Stomach (tissue), 9 donors: Measurements from ENCODE around the gene ZPBP2. TPM values are rescaled to one million over a fixed set of nuclear protein-coding genes. Genes with fewer than 3 reads are reported as not detected.
"Not testable (repeated sequence)": the region's sequence is repeated elsewhere in the genome, so short reads cannot be mapped to it uniquely, and the experiment has no call there.

Source experiments
- DNase-seq, 2 donors: peaks; one replicate each; pipeline versions ENCODE4 v3.0.0 to v3.0.0-alpha.2; 2013 to 2019
- H3K27ac ChIP-seq, 5 donors: fragments of 200-600 bp in 4 of 5; sonication (generic) in 4 of 5; one replicate each; pipeline ENCODE4 v1.5.1; 2013 to 2019; ENCODE audit warnings: mild to moderate bottlenecking in 1 of 5, moderate library complexity in 1 of 5
- H3K27me3 ChIP-seq, 3 donors: fragments of 200-600 bp; sonication (generic); one replicate each; pipeline ENCODE4 v1.5.1; 2017 to 2019; ENCODE audit warnings: mixed run types in 1 of 3
- H3K36me3 ChIP-seq, 4 donors: fragments of 200-600 bp; sonication (generic); 1 replicate in 3 of 4; 2 replicates in 1 of 4; pipeline ENCODE4 v1.5.1; 2016 to 2019
- H3K4me1 ChIP-seq, 4 donors: fragments of 200-600 bp; sonication (generic); one replicate each; pipeline ENCODE4 v1.5.1; 2016 to 2019
- H3K4me3 ChIP-seq, 4 donors: fragments of 200-600 bp; sonication (generic) in 3 of 4; one replicate each; pipeline ENCODE4 v1.5.1; 2016 to 2019; ENCODE audit warnings: mild to moderate bottlenecking in 1 of 4
- H3K9me3 ChIP-seq, 4 donors: fragments of 200-600 bp; sonication (generic); one replicate each; pipeline ENCODE4 v1.5.1; 2016 to 2019
- EP300 ChIP-seq: sonication (generic); formaldehyde crosslinking; IDR thresholded peaks from one replicate; pipeline ENCODE4 v1.6.1; 2017; ENCODE audit warnings: antibody characterized with exemption
- POLR2A ChIP-seq, 4 donors: fragments of 450-650 bp; IDR thresholded peaks; one replicate each; pipeline ENCODE4 v1.6.1; 2016; ENCODE audit warnings: antibody characterized with exemption in 4 of 4, control low read depth in 2 of 4, mild to moderate bottlenecking in 1 of 4, moderate library complexity in 1 of 4
- POLR2AphosphoS5 ChIP-seq, 3 donors: sonication (generic); formaldehyde crosslinking; IDR thresholded peaks; one replicate each; pipeline ENCODE4 v1.6.1; 2016; ENCODE audit warnings: antibody characterized with exemption in 3 of 3
- WGBS, 5 donors: extraction: QIAGEN DNeasy Blood & Tissue Kit in 3 of 5; methylation state at CpG; one replicate each; pipeline versions ENCODE4 v1.1.5 to v1.1.7; 2013 to 2018; 5-methylcytosine and 5-hydroxymethylcytosine counted together
- intact Hi-C: fragments of 100-400 bp; cut with DNase I; formaldehyde crosslinking; loops from one replicate; pipeline ENCODE4 v1.15.1; 2023; ENCODE audit warnings: low total_unique reads
- polyA plus RNA-seq, 3 donors: library from polyadenylated mRNA; stranded (reverse); fragments of 200-250 nt; gene quantifications; one replicate each; pipeline ENCODE4 v1.2.3, GENCODE V29; 2013
- total RNA-seq, 5 donors: library from RNA; depleted of rRNA; stranded (reverse); fragments of >200 nt; gene quantifications; one replicate each; pipeline versions ENCODE4 v1.1.0 to v1.2.3, GENCODE V29; 2014 to 2016
- TF ChIP-seq, protein P1 (sequence below), 7 experiments: fragments of 450-650 bp in 4 of 7; fragments of 200-600 bp in 3 of 7; sonication (generic) in 3 of 7; IDR thresholded peaks; one replicate each; pipeline ENCODE4 v1.5.1; 2016 to 2019; ENCODE audit warnings: antibody characterized with exemption in 7 of 7, control low read depth in 2 of 7, mild to moderate bottlenecking in 1 of 7
- donor health status: healthy with polysubstance abuse.
- donor health status: Bipolar disorder and iron deficiency.
- donor health status: healthy.

ZPBP2 gene
- total and polyA plus RNA-seq, 8 donors = not detected

- TF ChIP-seq POLR2AphosphoS5 (IDR thresholded peaks at IDR 0.05) (no peak), EP300 (no peak), POLR2A (IDR thresholded peaks at IDR 0.05) (no peak)
- TF ChIP-seq, protein P1, sequence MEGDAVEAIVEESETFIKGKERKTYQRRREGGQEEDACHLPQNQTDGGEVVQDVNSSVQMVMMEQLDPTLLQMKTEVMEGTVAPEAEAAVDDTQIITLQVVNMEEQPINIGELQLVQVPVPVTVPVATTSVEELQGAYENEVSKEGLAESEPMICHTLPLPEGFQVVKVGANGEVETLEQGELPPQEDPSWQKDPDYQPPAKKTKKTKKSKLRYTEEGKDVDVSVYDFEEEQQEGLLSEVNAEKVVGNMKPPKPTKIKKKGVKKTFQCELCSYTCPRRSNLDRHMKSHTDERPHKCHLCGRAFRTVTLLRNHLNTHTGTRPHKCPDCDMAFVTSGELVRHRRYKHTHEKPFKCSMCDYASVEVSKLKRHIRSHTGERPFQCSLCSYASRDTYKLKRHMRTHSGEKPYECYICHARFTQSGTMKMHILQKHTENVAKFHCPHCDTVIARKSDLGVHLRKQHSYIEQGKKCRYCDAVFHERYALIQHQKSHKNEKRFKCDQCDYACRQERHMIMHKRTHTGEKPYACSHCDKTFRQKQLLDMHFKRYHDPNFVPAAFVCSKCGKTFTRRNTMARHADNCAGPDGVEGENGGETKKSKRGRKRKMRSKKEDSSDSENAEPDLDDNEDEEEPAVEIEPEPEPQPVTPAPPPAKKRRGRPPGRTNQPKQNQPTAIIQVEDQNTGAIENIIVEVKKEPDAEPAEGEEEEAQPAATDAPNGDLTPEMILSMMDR (IDR thresholded peaks at IDR 0.05) = no peak
- H3K4me1 ChIP-seq = peaks cover 0 to 9% (median 0%) of the 10 kb centered on the region in 4 donors
- 53 to 62% (median 59%) methylated on average over 4 of the region's 4 CpGs for WGBS, 5 donors
- peak in 1 of 2 donors; percentile 34 for DNase-seq
- no peaks in the 10 kb centered on the region for H3K36me3 ChIP-seq
- peaks cover 0 to 32% (median 0%) of the 10 kb centered on the region in 3 donors for H3K27me3 ChIP-seq
- no peak overlapping the region for H3K27ac ChIP-seq
- no peak overlapping the region for H3K4me3 ChIP-seq
- intact Hi-C loops = no loop called here
- H3K9me3 ChIP-seq = no peaks in the 10 kb centered on the region
These were observed 19.4 kb upstream of the ZPBP2 start for GRCh38 chr17:39848600-39848999.

DNA sequence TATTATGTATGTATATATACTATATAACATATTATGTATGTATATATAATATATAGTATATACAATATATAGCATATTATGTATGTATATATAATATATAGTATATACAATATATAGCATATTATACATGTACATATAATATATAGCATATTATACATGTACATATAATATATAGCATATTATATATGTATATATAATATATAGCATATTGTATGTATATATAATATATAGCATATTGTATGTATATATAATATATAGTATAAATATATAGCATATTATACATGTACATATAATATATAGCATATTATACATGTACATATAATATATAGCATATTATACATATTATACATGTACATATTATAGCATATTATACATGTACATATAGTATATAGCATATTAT, 17.8 kb upstream of the ZPBP2 start:
- intact Hi-C loops, H3K4me3 ChIP-seq, H3K4me1 ChIP-seq, DNase-seq, H3K9me3 ChIP-seq, H3K36me3 ChIP-seq, H3K27ac ChIP-seq: not testable (repeated sequence)
- peaks cover 0 to 25% (median 0%) of the 10 kb centered on the region in 3 donors for H3K27me3 ChIP-seq

DNA sequence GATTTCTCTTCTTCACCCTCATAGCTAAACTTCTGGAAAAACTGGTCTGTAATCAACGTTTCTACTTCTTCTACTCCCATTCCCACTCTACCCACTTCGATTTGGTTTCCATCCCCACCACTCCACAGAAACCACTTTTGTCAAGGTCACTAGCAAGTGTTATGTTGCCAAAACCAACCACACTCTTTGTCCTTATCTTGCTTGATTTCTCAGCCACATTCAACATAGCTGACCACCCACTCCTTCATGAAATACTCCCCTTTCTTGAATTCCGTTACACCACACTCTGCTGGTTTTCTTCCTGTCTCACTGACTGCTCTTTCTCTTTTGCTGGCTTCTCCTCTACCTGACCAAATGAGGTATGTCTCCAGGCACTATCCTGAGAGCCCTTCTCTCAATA, 15.8 kb upstream of the ZPBP2 start:
- Histone ChIP-seq H3K27ac (no peak overlapping the region), H3K9me3 (no peaks in the 10 kb centered on the region), H3K27me3 (peaks cover 0 to 27% (median 0%) of the 10 kb centered on the region in 3 donors), H3K4me1 (peaks cover 0 to 3% (median 0%) of the 10 kb centered on the region in 4 donors), H3K36me3 (no peaks in the 10 kb centered on the region), H3K4me3 (no peak overlapping the region)
- DNase-seq = no peak
- 38 to 52% (median 46%) methylated on average over 3 of the region's 3 CpGs for WGBS, 5 donors
- intact Hi-C loops = no loop called here
- no peak for TF ChIP-seq POLR2A (IDR thresholded peaks at IDR 0.05)
- TF ChIP-seq, protein P1 (IDR thresholded peaks at IDR 0.05) = no peak
- no peak for TF ChIP-seq EP300
- TF ChIP-seq POLR2AphosphoS5 (IDR thresholded peaks at IDR 0.05) = no peak

GRCh38 chr17:39854909-39855308, 13.1 kb upstream of the ZPBP2 start:
- H3K4me3 ChIP-seq = no peak overlapping the region
- no peak for TF ChIP-seq POLR2A (IDR thresholded peaks at IDR 0.05)
- TF ChIP-seq EP300 = no peak
- TF ChIP-seq POLR2AphosphoS5 (IDR thresholded peaks at IDR 0.05) = no peak
- TF ChIP-seq, protein P1 (IDR thresholded peaks at IDR 0.05) = no peak
- no peaks in the 10 kb centered on the region for H3K36me3 ChIP-seq
- no peak overlapping the region for H3K27ac ChIP-seq
- intact Hi-C loops = no loop called here
- no peak for DNase-seq
- WGBS, 5 donors = 59 to 83% (median 76%) methylated on average over 2 of the region's 2 CpGs
- peaks cover 0 to 23% (median 0%) of the 10 kb centered on the region in 3 donors for H3K27me3 ChIP-seq
- H3K4me1 ChIP-seq = no peaks in the 10 kb centered on the region
- no peaks in the 10 kb centered on the region for H3K9me3 ChIP-seq

DNA sequence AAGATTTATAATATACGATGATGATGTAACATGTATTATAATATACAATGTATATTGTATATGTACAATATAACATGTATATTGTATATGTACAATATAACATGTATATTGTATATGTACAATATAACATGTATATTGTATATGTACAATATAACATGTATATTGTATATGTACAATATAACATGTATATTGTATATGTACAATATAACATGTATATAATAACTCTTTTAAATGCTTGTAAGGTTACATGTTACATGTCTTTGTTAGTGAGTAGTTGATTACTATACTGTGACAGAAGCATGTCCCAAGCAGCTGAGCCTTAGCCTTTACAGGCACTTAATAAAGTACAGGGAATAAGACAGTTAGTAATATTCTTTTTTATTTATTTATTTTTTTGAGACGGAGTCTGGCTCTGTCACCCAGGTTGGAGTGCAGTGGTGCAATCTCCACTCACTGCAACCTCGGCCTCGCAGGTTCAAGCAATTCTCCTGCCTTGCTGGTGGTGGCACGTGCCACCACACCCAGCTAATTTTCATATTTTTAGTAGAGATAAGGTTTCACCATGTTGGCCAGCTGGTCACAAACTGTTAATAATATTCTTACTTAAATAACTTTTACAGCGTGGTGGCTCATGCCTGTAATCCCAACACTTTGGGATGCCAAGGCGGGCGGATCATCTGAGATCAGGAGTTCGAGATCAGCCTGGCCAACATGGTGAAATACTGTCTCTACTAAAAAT, 11.9 kb upstream of the ZPBP2 start:
- H3K27ac ChIP-seq, DNase-seq, H3K9me3 ChIP-seq, H3K4me3 ChIP-seq, H3K36me3 ChIP-seq, H3K4me1 ChIP-seq, intact Hi-C loops: not testable (repeated sequence)
- WGBS, 5 donors = 78 to 84% (median 80%) methylated on average over 9 of the region's 9 CpGs
- H3K27me3 ChIP-seq = peaks cover 0 to 30% (median 0%) of the 10 kb centered on the region in 3 donors
